ENCODE measurements around the gene CCDC88C.

DNA sequence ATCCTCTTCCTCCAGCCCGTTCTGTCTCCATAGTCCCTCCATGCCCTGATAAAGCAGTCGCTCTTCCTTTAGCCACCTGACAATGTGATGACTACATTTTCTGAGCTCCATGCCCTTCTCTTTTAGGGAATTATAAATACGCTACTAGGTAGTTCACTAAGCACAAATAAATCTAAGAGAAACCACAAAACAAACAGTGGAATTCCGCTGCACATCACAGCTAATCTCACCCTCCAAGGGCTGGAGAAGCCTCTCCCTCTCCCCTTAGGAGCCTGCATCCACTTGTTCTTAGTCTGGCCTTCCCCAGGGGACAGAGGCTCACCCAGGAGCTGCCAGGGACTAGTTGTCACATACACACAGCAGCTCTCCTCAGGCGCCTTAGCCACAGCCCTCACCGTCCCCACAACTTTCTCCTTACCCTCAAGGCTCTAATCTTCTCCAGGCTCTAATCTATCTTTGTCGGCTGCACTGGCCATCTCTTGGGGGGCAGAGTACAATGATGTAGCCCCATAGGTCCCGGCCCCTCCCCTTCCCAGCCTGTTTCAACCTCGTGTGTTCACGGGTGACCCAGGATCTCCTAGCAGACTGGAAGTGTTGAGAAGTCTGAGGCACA is 117.2 kb downstream of the CCDC88C start:
- TF ChIP-seq EZH2 (IDR thresholded peaks at IDR 0.05; ENCODE audit: low read length), result no peak
- TF ChIP-seq, protein P1, sequence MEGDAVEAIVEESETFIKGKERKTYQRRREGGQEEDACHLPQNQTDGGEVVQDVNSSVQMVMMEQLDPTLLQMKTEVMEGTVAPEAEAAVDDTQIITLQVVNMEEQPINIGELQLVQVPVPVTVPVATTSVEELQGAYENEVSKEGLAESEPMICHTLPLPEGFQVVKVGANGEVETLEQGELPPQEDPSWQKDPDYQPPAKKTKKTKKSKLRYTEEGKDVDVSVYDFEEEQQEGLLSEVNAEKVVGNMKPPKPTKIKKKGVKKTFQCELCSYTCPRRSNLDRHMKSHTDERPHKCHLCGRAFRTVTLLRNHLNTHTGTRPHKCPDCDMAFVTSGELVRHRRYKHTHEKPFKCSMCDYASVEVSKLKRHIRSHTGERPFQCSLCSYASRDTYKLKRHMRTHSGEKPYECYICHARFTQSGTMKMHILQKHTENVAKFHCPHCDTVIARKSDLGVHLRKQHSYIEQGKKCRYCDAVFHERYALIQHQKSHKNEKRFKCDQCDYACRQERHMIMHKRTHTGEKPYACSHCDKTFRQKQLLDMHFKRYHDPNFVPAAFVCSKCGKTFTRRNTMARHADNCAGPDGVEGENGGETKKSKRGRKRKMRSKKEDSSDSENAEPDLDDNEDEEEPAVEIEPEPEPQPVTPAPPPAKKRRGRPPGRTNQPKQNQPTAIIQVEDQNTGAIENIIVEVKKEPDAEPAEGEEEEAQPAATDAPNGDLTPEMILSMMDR (optimal IDR thresholded peaks at IDR 0.05 in 1 of 3, IDR thresholded peaks at IDR 0.05 in 1 of 3, conservative IDR thresholded peaks at IDR 0.05 in 1 of 3; ENCODE audit: extremely low read depth in 1 of 3, insufficient read depth in 2 of 3, low read length in 3 of 3), result no peak

All from keratinocyte (primary cell).